Activated naive CD8-positive, alpha-beta T cell treated with anti-CD3 and anti-CD28 coated beads, Interleukin-2, amount 50 U/mL, for 16 hours (primary cell): ENCODE measurements around the gene EGFR.

Source experiments
- DNase-seq: peaks from one replicate; pipeline ENCODE4 v3.0.0-alpha.2; 2020; ENCODE audit warnings: low read depth, low spot score

Gene EGFR

DNA sequence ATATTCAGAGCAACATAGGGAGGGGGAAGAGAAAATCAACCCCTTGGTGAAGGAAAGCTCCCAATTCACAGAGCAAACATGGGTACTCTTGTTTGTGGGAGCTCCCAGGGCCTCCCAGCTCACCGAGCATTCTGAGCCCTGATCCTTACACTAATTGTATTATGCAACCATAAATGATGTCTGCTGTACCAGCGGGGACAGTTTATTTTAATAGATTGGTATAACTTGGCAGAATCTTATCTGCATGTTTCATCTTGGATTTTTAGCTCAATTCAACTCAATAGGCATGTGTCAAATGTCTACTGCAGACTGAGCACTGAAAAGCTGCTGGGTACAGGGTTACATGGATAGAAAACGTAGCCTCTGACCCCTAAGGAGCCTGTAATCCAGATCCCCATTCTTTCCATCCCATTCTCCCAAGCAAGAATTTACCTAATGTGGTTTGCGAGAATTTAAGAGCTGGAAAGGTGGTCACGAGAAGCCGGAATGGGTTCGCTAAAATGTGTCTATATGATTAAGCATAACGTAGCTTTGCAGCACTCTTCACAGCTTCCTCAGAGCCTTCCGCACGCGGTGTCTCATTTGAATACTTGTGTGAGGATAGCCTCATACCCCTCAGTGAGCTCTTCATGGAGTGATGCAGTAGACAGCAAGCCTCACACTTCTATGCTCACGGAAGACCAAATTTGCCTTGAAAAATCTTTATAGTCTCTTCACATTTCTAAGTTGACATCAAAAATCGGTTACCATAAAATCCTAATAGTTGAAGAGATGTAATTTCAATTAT lies 18.3 kb downstream of the EGFR start:
- no peak for DNase-seq

DNA sequence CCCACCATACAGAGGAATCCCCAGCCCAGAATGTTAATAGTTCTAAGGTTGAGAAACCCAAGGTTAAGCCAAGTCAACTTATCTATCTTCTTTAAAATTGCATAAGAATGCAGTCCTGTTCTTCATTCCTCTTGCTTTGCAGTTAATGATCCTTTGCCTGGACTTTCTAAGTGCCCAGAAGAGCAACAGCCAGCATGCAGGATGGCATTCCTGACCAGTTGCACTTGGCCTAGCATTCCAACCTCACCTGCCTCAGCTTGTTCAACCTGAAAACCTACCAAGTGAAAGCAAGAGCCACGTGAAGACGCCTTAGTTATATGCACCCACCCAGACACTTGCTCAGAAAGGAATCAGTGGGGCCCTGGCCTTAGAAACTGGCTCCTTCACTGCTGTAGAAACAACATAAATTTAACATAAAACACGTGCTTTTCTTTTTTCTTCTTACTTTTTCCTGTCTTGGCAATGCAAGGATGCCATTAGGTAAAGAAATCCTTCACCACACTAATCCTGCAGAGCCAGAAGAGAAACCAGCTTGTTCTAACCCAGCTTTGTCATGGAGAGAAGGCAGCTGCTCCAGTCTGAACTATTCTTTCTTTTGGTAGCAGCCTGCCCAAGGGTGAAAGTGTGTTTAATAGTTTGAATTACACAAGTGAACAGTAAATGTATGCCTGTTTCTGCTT lies 25.0 kb downstream of the EGFR start:
- no peak for DNase-seq

DNA sequence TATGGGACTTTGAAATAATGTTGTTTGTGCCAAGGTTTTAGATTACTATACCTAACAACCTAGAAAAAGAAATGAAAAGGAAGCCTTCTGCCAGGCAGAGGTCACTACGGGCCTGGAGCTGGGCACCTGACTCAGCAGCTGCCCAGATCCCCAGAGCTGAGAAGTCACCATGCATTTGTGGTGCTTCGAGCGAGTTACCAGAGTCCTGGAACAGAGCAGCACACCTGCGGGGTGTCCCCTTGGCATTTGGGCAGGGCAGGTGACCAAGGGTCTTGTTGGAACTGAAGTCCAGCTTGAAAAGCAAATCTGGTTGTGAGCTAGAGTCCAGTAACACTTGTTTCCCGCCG lies 25.5 kb downstream of the EGFR start:
- DNase-seq = no peak

DNA sequence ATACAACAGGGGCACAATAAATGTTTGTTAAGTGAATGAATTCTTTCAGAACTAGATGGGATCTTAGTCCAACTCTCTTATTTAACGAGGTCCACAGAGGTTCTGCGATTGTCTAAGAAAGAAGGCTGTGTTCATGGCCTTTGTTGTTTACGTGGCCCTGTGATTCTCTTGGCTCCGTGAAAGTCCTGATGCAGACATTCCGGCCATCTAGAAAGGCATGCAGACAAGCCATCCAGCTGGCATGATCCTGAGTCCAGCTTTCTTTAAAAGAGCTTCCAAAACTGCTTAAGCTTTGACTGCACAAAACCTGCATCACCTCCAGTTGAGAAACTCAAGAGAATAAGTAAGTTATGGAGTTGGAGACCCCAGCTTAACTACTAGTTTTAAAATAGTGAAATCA lies 26.0 kb downstream of the EGFR start:
- DNase-seq = no peak

DNA sequence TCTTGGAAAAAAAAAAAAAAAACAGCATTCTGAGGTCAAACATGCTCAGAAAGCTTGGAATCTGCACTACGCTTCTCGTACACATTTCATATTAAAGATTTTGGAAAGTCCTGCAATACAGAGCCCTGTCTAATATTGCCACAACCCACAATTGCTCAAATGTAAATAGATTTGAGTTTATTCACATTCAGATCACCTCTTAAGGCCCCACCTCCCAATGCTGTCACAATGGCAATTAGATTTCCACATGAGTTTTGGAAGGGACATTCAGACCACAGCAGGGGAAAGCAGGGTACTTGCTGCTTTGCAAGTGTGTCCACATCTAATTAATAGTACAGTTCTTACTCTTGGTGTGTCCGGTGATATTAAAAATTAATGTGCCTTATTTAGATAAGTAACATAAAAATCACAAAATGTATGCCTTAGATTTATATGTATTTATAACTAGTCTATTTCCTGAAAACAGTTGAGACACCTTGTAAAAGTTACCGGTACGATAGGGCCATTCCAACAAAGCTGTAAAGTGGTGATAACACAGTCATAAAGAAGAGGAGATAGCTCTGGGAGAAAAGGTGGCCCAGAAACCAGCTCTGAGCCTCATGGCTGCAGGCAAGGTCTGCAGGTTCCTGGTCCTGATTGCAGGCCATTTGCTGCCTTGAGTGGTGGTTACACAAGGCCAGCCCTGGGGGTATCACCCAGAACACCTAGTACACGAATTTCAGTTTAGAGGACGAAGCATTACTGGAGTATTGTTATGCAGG lies 27.9 kb downstream of the EGFR start:
- no peak for DNase-seq

DNA sequence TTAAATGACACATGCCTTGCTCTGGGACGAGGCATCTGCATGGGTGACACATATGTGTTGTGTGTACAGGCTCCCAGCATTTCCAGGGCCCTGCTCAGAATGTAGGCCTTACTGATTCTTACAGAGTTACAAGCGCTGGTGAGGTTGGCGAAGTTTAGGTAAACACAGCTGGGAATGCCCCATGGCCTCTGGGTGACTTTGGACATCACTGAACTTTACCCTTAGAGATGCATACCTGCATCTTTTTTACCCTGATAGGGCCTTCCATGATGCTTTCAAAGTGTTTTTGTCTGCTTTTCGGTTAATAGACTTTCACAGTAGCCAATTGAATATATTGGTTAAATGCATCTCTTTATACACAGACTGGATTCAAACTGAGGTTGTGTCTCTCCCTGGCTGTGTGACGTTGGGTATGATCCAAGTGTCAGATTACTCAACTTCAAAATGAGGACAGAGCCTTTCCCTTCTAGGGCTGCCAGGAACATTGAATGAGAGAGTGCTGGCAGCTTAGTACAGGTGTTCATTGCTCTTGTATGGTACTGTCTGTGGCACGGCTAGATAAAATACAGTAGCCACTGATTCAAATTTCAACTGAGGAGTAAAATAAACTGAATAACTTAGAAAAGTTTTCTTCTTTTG lies 29.5 kb downstream of the EGFR start:
- DNase-seq = no peak

DNA sequence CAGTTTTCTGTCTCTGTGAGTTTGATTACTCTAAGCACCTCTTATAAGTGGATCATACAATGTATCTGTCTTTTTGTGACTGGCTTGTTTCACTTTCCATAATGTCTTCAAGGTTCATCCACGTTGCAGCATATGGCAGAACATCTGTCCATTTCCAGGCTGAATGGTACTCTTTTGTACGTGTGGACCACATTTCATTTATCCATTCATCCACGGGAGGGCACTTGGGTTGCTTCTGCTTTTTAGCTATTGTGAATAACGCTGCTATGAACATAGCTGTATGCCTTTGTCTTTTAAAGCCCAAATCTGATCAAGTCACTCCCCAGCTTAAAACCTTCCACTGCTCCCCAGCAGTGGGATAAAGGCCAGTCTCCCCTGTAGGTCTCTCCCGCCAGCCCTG lies 31.5 kb downstream of the EGFR start:
- no peak for DNase-seq

DNA sequence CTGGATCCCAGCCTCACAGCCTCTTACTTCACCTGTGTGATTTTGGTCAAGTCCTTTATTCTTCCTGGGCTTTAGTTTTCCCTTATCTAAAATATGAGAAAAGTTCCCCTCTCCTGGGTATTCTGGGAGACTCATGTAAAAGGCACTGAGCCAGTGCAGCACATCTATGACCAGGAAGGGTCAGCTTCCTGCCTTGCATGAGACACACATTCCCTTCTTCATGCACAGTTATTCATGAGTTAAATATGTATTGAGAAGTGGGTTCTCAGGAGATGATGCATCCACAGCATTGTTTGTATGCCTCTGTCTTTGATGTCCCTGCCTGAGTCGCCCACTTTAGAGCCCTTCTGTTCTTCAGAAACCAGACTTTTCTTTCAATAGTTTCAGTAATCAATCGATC lies 33.3 kb downstream of the EGFR start:
- DNase-seq = no peak

DNA sequence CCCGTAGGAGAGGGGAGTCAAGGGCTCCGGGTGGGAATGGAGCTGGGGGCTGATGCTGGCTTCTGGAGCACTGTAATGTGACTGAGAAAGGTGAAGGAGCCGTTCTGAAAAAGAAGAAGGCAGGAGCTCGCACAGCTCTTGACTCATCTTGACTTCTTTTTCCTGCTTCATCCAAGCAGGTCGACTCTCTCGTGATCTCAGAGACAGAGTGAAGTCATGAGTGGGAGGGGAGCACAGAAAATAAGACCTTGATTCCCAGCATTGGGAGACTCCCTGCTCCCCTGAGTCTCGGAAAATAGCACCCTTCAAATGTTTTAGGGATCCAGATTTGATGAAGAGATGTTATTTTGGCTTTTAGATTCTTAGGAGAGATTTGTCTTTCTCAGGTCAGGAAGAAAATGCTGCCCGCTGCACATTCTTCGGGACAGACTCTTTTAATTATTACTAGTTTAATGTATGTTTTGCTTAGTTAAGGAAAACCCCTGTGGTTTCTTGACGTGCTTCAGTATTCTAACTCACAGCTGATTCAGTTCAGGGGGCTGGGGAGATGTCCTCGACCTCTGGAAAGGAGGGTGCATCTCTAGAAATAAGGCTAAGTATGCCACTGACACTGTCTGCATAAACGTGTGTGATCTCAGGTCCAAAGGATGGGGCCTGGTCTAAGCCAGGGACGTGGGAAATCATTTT lies 34.1 kb downstream of the EGFR start:
- no peak for DNase-seq

DNA sequence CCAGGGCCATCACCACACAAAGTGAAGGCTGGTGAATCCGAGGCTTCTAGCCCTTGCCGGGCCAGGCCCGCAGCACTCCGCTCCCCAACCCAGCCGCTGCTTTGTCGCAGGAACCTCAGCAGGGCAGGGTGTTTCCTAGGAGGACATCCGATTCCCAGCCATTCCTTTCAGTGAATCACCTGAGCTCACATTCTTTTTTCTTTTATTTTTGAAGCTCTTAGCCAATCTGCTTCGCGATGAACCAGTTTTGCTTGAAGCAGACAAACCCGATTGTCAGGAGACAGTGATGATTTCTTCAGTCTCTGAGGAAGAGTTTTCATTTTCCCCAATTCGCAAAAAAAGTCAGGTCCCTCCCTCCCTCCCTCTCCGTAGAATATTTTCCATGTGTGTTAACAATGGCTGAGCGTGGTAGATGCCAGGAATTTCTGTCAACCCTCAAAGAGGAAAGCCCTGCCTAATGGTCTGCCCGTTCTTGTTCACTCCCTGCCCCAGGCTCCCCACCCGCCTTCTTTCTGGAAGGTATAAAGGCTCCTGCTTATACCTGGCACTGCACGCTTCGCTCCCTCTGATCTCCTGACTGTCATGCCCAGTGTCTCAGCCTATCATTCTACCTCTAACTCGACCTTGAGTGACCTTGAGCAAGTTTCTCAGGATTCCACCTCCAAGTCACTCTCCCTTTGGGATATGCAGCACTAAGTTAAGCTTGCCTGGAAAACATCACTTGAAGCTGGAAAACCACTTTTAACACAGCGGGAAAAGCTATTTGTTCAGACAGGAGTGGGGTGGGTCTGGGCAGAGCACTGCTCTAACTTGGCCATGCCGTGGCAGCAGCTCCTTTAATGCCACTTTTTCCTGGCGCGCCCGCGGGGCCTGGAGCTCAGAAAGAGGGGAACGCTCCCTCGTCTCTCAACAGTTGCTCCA lies 35.1 kb downstream of the EGFR start:
- no peak for DNase-seq

DNA sequence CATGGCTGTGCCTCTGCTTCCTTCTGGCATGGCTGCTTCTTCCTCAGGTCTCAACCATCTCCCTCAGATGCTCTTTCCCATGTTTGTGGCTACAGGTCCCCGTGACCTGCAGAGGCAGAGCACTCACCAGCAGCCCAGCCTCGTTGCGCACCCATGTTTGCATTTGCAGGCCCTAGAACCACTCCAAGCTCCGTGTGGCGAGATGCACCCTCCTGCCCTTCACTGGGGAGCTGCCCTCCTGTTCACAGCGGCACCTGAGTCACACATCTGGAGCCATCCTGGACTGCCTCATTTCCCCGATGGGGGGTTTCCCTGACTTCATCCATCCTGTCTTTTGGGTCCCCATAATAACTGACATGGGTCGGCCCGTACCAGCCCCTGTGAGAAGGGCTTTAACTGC lies 35.9 kb downstream of the EGFR start:
- no peak for DNase-seq

DNA sequence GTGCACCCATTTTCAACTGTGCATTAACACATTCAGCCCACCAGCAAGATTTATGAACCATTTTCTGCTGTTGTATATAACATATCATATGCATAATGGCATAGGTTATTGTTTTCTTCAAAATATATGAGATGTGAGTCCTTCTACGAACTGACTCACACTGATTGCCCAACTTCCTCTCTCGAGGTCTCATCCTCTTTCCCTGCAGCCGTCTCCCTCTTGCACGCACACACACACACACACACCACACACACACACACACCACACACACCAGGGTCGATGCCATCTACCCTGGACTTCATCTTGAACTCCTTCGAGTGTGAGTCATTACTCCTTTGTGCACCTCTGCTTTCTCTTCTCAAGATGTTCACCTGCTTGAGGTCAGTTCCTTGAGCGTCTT lies 36.7 kb downstream of the EGFR start:
- DNase-seq = no peak

DNA sequence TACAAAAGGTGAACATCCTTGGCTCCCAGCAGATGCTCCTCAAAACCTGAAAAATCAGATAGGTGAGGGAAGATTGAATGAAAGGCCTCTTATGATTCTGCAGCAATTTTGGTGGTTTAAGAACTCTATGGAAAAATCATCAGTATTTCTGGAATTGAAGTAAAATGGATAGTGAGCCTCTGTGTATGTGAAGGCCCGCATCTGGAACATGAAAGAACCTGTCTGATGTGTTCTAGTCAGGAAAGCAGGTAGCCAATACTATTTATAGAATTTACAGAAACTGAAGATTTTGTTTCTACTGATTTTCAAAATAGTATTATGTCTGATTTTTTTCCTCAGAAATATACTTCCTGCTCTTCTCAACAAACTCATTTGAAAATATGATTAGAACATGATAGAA lies 37.3 kb downstream of the EGFR start:
- DNase-seq = no peak

DNA sequence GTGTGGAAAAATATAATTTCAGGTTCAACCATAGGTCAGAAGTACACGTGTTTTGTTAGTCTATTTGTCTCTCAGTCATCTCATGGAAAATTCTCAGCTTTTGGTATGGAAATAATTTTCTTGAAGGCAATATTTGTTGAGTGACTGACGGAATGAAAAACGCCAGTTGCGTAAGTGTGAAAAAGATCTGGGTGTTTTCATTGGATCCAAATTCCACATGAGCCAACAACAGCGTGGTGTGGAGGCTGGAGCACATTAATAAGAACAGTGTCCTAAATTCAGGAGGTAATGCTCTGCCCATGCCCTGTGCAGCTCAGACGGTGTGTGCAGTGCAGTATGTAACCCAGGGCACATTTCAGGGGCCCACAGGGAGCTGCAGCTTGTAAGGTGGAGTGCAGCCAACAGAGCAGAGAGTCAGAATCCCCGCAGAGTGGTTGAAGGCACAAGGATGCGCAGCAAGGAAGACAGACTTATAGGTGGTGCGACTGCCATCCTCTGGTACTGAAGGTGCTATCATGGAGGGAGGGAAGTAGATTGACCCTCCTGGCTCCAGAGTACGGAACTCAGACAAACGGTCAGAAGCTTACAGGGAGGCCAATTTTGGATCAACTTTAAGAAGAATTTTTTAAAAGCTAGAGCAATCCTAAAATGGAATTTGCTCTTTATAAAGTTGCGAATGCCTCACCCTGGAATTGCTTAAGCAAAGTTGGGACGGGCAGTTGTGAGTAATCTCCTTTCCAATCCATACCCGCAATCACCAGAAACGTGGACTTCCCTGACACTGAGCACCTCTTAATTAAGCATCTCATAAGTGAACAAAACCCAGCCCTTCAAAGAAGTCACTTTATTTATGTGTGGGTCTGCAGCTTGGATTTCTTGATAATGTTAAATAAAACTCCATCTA lies 38.0 kb downstream of the EGFR start:
- no peak for DNase-seq

DNA sequence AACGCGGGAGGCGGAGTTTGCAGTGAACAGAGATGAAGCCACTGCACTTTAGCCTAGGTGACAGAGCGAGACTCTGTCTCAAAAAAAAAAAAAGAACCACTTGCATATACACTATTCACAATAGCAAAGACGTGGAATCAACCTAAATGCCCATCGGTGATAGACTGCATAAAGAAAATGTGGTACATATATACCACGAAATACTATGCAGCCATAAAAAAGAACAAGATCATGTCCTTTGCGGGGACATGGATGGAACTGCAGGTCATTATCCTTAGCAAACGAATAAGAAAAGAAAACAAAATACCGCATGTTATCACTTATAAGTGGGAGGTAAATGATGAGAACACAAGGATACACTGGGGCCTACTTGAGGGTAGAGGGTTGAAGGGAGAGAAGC lies 39.5 kb downstream of the EGFR start:
- DNase-seq = no peak

DNA sequence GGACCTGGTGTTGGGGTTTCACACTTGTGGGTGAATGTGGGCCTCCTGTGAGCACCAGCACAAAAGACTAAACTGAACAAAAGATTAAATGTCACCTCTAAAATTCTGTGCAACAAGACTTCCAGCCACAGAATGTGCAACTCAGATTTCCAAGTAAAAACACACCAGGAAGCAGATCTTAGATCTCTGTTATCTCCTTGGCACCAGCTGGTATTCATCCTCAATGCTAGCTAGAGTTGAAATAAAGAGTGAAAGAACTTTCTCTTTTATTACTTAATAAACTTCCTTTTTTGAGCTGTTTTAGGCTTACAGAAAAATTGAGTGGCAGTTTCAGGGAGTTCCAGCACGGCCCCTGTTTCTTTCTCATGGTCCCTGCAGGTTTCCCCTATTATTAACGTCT lies 40.2 kb downstream of the EGFR start:
- DNase-seq = no peak

DNA sequence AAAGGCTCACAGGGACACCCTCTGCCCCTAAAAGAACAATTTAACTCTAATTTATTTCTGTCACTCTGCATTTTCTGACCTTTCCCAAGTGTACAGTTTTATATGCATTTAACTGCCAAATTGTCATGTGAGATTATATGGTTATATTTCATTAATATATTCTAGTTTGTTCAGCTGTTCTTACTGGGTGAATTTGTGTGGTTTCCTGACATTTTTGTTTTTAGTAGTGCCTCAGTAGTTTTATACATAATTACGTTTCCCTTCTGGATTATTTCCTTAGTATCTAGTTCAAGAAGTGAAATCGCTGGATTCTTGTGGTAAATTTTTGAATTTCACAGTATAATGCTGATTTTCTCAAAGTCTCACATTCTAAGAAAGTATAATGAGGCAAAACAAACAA lies 41.3 kb downstream of the EGFR start:
- no peak for DNase-seq

DNA sequence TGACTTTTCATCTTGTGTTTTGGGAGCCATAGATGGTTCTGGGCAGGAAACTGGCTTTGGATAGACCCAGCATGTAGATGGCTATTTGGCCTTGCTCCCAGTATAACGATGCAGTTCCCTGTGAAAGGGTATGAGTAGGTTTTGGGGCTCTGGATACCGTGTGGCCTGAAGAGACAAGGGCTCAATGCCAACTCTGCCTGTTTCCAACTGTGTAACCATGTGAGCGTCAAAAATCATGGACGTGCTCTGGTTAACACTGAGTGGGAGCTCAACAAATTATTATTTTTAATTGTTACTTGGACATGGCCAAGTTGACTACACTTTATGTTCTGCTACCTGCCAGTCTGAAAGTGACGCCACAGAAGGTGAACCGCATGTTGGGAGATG lies 41.8 kb downstream of the EGFR start:
- DNase-seq = no peak

DNA sequence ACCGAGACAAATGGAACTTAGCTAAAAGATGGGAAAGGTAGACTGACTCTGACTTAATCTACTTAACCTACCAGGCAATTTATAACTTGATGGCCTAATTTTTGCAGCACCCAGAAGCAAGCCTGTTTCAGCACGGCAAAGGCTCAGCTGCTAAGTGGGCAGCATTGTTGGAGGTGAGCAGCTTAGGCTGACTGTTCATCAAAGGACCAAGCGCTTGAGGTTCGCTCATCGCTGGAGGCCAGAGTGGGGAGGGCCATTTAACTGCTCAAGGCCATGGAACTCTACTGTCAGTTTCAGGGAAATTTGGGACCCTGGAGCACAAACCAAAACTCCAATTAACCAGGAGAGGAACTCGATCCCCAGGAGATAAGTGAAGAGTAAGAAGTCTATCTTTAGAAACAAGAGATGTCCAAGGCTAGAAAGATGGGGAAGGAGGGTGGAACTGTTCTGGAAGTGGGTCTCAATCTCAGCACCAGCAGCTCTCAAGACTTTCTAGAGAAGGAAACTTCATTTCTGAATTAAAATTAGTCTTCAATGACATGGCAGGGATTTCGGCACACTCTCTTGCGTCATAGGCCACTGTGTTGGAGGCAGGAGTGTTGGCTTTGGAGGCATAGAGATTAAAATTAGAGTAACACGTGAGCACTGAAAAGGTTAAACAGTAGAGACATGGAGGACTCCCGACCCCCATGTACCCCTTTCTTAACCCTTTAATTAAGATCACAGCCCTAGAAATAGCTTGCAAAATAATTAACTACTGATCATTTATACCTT lies 43.1 kb downstream of the EGFR start:
- DNase-seq = no peak
